Endothelial cell of umbilical vein (primary cell): ENCODE data around the gene FYN. TPM values are rescaled to one million over a fixed set of nuclear protein-coding genes. Genes with fewer than 3 reads are reported as not detected.

Source experiments
- BruUV-seq: library from RNA; stranded (reverse); fragments of 400-500 nt; replicated peaks from 2 replicates; lab custom pipeline; 2021; lab: Mats Ljungman, UMichigan
- CTCF ChIA-PET: fragments of 300-600, 350-600 bp; sonication (Branson Sonifier 250); formaldehyde crosslinking; loops from one replicate; lab custom pipeline; 2021; ENCODE audit warnings: antibody characterized with exemption, inconsistent platforms; lab: Charles Lee
- POLR2A ChIA-PET: fragments of 300-600, 350-600 bp; sonication (Branson Sonifier 250); formaldehyde crosslinking; loops from one replicate; lab custom pipeline; 2021; ENCODE audit warnings: antibody characterized with exemption, inconsistent platforms; lab: Charles Lee
- DNase-seq: peaks from one replicate; pipeline ENCODE4 v3.0.0-alpha.2; 2011; ENCODE audit warnings: low read depth, low spot score
- FAIRE-seq: peaks from 2 replicates; lab custom pipeline; 2011; peaks lifted over from hg19 to GRCh38; lab: Jason Lieb, UNC
- H2AFZ ChIP-seq: 2 replicates; pipeline ENCODE4 v1.6.0; 2012; ENCODE audit warnings: low read depth, low read length, control low read depth, inconsistent platforms
- H3K27ac ChIP-seq: 2 replicates; pipeline ENCODE4 v1.5.1; 2011; ENCODE audit warnings: low read depth, mild to moderate bottlenecking, control low read depth, low read length, moderate library complexity; ENCODE audit not compliant: insufficient read depth
- H3K27me3 ChIP-seq, 2 experiments: 2 replicates each; pipeline versions ENCODE4 v1.6.0 to v1.6.1; 2011; ENCODE audit warnings: low read length in 2 of 2, mixed read lengths in 1 of 2; ENCODE audit not compliant: control insufficient read depth in 2 of 2, insufficient read depth in 2 of 2
- H3K36me3 ChIP-seq, 2 experiments: 2 replicates in 1 of 2; 3 replicates in 1 of 2; pipeline ENCODE4 v1.5.1; 2011; ENCODE audit warnings: low read length in 2 of 2, mild to moderate bottlenecking in 1 of 2, moderate library complexity in 1 of 2; ENCODE audit not compliant: control insufficient read depth in 2 of 2, insufficient read depth in 2 of 2; ENCODE audit errors: extremely low read depth in 1 of 2
- H3K4me1 ChIP-seq: 3 replicates; pipeline ENCODE4 v1.5.1; 2011; ENCODE audit warnings: mild to moderate bottlenecking, low read length; ENCODE audit not compliant: control insufficient read depth, insufficient read depth; ENCODE audit errors: extremely low read depth
- H3K4me2 ChIP-seq: 2 replicates; pipeline ENCODE4 v1.6.1; 2011; ENCODE audit warnings: low read length, control low read depth, mixed read lengths; ENCODE audit not compliant: insufficient read depth
- H3K4me3 ChIP-seq, 3 experiments: fragments of 200-600 bp in 1 of 3; sonication (generic), shearing (Covaris generic) in 1 of 3; replicated peaks in 1 of 3; 2 replicates each; pipeline ENCODE4 v1.5.1; 2011 to 2016; ENCODE audit warnings: control low read depth in 3 of 3, low read length in 3 of 3, mild to moderate bottlenecking in 2 of 3, inconsistent platforms in 1 of 3, low read depth in 1 of 3, moderate library complexity in 1 of 3; ENCODE audit not compliant: insufficient read depth in 1 of 3
- H3K79me2 ChIP-seq: 2 replicates; pipeline ENCODE4 v1.6.0; 2012; ENCODE audit warnings: low read length, inconsistent platforms; ENCODE audit not compliant: control insufficient read depth, insufficient read depth
- H3K9ac ChIP-seq: replicated peaks from 2 replicates; pipeline ENCODE3; 2011; ENCODE audit warnings: low read length, control low read depth; ENCODE audit not compliant: insufficient read depth; ENCODE audit errors: extremely low read depth
- H3K9me1 ChIP-seq: replicated peaks from 3 replicates; pipeline ENCODE4 v1.6.0; 2011; ENCODE audit warnings: mild to moderate bottlenecking, low read length; ENCODE audit not compliant: control insufficient read depth, insufficient read depth; ENCODE audit errors: extremely low read depth
- H3K9me3 ChIP-seq: replicated peaks from 2 replicates; pipeline ENCODE4 v1.5.1; 2012; ENCODE audit warnings: low read length, inconsistent platforms; ENCODE audit not compliant: control insufficient read depth, insufficient read depth
- H4K20me1 ChIP-seq: replicated peaks from 2 replicates; pipeline ENCODE3; 2011; ENCODE audit warnings: mild to moderate bottlenecking, low read length; ENCODE audit not compliant: control insufficient read depth, insufficient read depth; ENCODE audit errors: extremely low read depth
- EZH2 ChIP-seq: IDR thresholded peaks from 2 replicates; pipeline ENCODE4 v1.6.1; 2012; ENCODE audit warnings: borderline replicate concordance, low read depth, mild to moderate bottlenecking, moderate library complexity, low read length, inconsistent platforms; ENCODE audit not compliant: severe bottlenecking
- FOS ChIP-seq: IDR thresholded peaks from 2 replicates; pipeline ENCODE4 v1.6.1; 2011; ENCODE audit warnings: mild to moderate bottlenecking, low read length, moderate library complexity, borderline replicate concordance; ENCODE audit not compliant: insufficient read depth
- GATA2 ChIP-seq: IDR thresholded peaks from 2 replicates; pipeline ENCODE4 v1.7.0; 2011; ENCODE audit warnings: low read depth, mild to moderate bottlenecking, moderate library complexity, mixed read lengths, low read length; ENCODE audit not compliant: insufficient read length, insufficient read depth
- JUN ChIP-seq: IDR thresholded peaks from 2 replicates; pipeline ENCODE4 v1.6.1; 2011; ENCODE audit warnings: borderline replicate concordance, low read depth; ENCODE audit not compliant: insufficient read length, insufficient read depth
- MYC ChIP-seq: IDR thresholded peaks from one replicate; pipeline ENCODE4 v1.6.1; 2011; ENCODE audit warnings: mild to moderate bottlenecking, low read depth, low read length
- POLR2A ChIP-seq: IDR thresholded peaks from 2 replicates; pipeline ENCODE4 v1.6.1; 2012; ENCODE audit warnings: low read depth, mild to moderate bottlenecking, control low read depth, low read length
- POLR2AphosphoS5 ChIP-seq: IDR thresholded peaks from 2 replicates; pipeline ENCODE4 v1.6.1; 2012; ENCODE audit warnings: low read depth, mild to moderate bottlenecking, control low read depth, low read length, moderate library complexity; ENCODE audit not compliant: insufficient read depth
- dilution Hi-C: fragments of 300-500 bp; cut with MboI; formaldehyde crosslinking; loops from one replicate; pipeline ENCODE4 v1.15.0; 2019; ENCODE audit warnings: low sequenced_read_pairs; ENCODE audit not compliant: extremely low pct_ligation_motif_present
- intact Hi-C: fragments of 100-400 bp; cut with micrococcal nuclease; formaldehyde crosslinking; loops from one replicate; pipeline ENCODE4 v1.10.0; 2022
- polyA plus RNA-seq, 4 experiments: library from polyadenylated mRNA; depleted of rRNA in 3 of 4; stranded (reverse) in 3 of 4; unstranded in 1 of 4; fragments of >200 nt; gene quantifications; 2 replicates each; pipeline versions ENCODE4 v1.2.1 to v1.2.3, GENCODE V29; 2011 to 2012; ENCODE audit warnings: missing spikeins in 1 of 4
- total RNA-seq: library from RNA; stranded (reverse); gene quantifications from 2 replicates; pipeline ENCODE4 v1.2.3, GENCODE V29; 2021
- TF ChIP-seq, protein P1 (sequence below), 2 donors: IDR thresholded peaks; 1 replicate in 1 of 2; 2 replicates in 1 of 2; pipeline ENCODE4 v1.5.1; 2011; ENCODE audit warnings: low read length in 2 of 2, mild to moderate bottlenecking in 2 of 2, moderate library complexity in 2 of 2, control low read depth in 1 of 2, inconsistent platforms in 1 of 2, low read depth in 1 of 2; ENCODE audit not compliant: insufficient read depth in 1 of 2; ENCODE audit errors: extremely low read depth in 1 of 2
- TF ChIP-seq, protein P2 (sequence below): IDR thresholded peaks from 2 replicates; pipeline ENCODE4 v1.6.1; 2011; ENCODE audit not compliant: insufficient read depth, insufficient read length

Gene FYN
- total and polyA plus RNA-seq, 2 donors (not counting 3 experiments of a cell fraction or from before 2014, with no cell fraction given): 69.0 to 143 TPM

DNA sequence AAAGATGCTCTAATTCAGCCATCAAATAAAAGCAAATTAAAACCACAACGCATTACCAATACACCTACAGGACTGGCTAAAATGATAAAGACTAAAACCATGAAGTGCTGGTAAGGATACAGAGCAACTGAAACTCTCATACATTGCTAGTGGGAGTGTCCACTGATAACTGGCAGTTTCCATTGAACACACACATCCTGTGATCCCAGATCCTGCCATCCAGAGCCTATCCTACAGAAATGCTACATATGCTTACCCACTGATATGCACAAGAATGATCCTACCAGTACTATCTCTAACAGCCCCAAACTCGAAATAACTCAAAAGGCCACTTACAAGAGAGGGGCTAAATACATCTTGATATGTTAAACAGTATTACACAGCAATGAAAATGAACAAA is 81.0 kb downstream of the FYN start:
- H3K9me1 ChIP-seq: no peaks in the 10 kb centered on the region
- H3K79me2 ChIP-seq: peaks cover 13% of the 10 kb centered on the region
- no peak for DNase-seq
- no peak overlapping the region for H3K27ac ChIP-seq
- no TSS peak for BruUV-seq
- ChIA-PET CTCF (no interaction called here), POLR2A (no interaction called here)
- dilution Hi-C loops: no loop called here
- no peak overlapping the region for H2AFZ ChIP-seq
- no peak overlapping the region for H3K4me3 ChIP-seq
- H3K4me2 ChIP-seq: no peak overlapping the region
- H3K4me1 ChIP-seq: no peaks in the 10 kb centered on the region
- FAIRE-seq: no peak
- no peaks in the 10 kb centered on the region for H3K9me3 ChIP-seq
- H3K27me3 ChIP-seq: no peaks in the 10 kb centered on the region
- intact Hi-C loops: no loop called here
- TF ChIP-seq, protein P1, sequence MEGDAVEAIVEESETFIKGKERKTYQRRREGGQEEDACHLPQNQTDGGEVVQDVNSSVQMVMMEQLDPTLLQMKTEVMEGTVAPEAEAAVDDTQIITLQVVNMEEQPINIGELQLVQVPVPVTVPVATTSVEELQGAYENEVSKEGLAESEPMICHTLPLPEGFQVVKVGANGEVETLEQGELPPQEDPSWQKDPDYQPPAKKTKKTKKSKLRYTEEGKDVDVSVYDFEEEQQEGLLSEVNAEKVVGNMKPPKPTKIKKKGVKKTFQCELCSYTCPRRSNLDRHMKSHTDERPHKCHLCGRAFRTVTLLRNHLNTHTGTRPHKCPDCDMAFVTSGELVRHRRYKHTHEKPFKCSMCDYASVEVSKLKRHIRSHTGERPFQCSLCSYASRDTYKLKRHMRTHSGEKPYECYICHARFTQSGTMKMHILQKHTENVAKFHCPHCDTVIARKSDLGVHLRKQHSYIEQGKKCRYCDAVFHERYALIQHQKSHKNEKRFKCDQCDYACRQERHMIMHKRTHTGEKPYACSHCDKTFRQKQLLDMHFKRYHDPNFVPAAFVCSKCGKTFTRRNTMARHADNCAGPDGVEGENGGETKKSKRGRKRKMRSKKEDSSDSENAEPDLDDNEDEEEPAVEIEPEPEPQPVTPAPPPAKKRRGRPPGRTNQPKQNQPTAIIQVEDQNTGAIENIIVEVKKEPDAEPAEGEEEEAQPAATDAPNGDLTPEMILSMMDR (IDR thresholded peaks at IDR 0.05; ENCODE audit: extremely low read depth in 1 of 2, insufficient read depth in 1 of 2, low read depth in 1 of 2, low read length in 2 of 2): no peak
- TF ChIP-seq EZH2: no peak
- TF ChIP-seq POLR2AphosphoS5: no peak
- TF ChIP-seq FOS: no peak
- no peak for TF ChIP-seq JUN
- TF ChIP-seq, protein P2, sequence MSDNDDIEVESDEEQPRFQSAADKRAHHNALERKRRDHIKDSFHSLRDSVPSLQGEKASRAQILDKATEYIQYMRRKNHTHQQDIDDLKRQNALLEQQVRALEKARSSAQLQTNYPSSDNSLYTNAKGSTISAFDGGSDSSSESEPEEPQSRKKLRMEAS: no peak
- TF ChIP-seq GATA2: no peak
- TF ChIP-seq POLR2A: no peak
- TF ChIP-seq MYC: no peak
- no peaks in the 10 kb centered on the region for H3K36me3 ChIP-seq
- H3K9ac ChIP-seq: no peak overlapping the region
- H4K20me1 ChIP-seq: no peaks in the 10 kb centered on the region
